ENCODE data around the gene PIGA. TPM values are rescaled to one million over a fixed set of nuclear protein-coding genes. Genes with fewer than 3 reads are reported as not detected.

Gene PIGA
- total and polyA plus RNA-seq, 8 donors: 4.0 to 14.7 (median 9.1) TPM

DNA sequence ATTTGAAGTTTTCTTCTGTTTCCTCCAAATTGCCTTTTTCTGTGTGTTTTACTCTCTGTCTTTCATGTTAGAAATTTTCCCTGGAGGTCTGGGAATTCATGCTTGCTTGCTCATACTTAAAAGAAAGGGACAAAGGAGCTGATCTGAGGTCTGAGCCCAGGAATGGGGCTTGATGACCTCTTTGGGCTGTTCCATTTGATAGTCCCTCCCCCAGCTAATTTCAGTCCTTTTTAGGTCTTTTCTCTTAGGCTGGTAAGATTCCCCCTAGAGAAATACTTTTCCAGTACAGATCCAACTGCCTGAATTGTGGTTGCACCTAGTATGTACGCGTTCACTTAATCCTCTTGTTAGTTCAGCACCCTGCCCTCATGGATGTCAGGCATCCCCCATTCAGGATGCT is 5.5 kb upstream of the PIGA start:
- ATAC-seq (no peak), FAIRE-seq (no peak), DNase-seq (no peak)
- intact Hi-C loops (cut with DNase I): no loop called here
- WGBS, 2 donors: 87 to 89% methylated on average over 2 of the region's 2 CpGs
- no peaks in the 10 kb centered on the region for H3K4me1 ChIP-seq
- H3K36me3 ChIP-seq: no peaks in the 10 kb centered on the region
- no peaks in the 10 kb centered on the region for H3K9me3 ChIP-seq
- H3K4me3 ChIP-seq: no peak overlapping the region
- H3K27me3 ChIP-seq: peaks cover 0 to 33% (median 0%) of the 10 kb centered on the region in 4 donors
- no peak for TF ChIP-seq CTCF (IDR thresholded peaks at IDR 0.05)
- no peak overlapping the region for H3K27ac ChIP-seq

DNA sequence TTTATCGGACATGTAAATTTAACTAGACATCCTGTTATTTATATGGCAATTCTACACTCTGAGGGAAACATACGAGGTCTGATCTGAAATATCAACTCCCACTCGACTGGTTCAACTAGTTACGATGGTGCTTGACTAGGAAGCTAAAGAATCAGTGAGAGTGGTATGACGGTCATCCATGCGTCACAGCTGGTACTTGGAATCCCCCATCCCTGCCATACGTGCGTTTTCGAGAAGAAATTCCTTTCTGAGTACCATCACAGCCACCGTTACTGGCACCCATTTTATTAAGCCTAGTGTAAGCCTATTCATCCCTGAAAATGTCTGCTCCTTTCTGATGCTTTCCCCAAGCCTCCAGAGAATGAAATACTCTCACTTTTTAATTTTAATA is 695 bp upstream of the PIGA start:
- 0 to 29% methylated on average over 10 of the region's 10 CpGs for WGBS, 2 donors
- TF ChIP-seq CTCF (IDR thresholded peaks at IDR 0.05): no peak
- Histone ChIP-seq H3K4me1 (peaks cover 0 to 5% (median 0%) of the 10 kb centered on the region in 3 donors), H3K27ac (peak overlapping the region; percentile 3 to 97 (median 70)), H3K4me3 (peak overlapping the region in 3 of 4 donors; percentile 6 to 60 (median 55)), H3K36me3 (no peaks in the 10 kb centered on the region), H3K9me3 (no peaks in the 10 kb centered on the region), H3K27me3 (peaks cover 0 to 33% (median 0%) of the 10 kb centered on the region in 4 donors)
- DNase-seq (peak in 3 of 6 donors; percentile 8 to 23 (median 22)), ATAC-seq (peak in 2 of 4 donors; percentile 21 to 26), FAIRE-seq (no peak)
- intact Hi-C loops (cut with DNase I): no loop called here

DNA sequence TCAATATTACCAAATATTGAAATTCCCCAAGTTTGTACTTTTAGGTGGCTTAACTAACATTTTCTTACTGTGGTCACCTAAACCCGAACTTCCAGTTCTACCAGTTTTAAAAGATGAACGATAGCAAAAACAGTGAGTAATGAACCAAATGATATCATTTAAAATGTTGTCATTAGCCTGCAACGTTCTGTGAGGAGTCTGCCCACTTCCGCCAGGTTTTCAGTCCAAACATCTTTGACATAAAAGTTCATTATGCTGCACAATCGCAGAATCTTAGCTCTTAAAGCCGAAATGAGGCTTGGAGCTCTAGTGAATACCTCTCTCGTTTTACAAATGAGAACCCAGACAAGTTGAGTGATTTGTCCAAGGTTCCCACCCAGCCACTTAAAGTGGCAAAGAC is 762 bp downstream of the PIGA start:
- H3K9me3 ChIP-seq: no peaks in the 10 kb centered on the region
- H3K27ac ChIP-seq: peak overlapping the region; percentile 91 to 97 (median 97)
- H3K4me3 ChIP-seq: peak overlapping the region; percentile 29 to 60 (median 56)
- TF ChIP-seq CTCF (IDR thresholded peaks at IDR 0.05): no peak
- 1 to 28% methylated on average over 7 of the region's 7 CpGs for WGBS, 2 donors
- FAIRE-seq (no peak), DNase-seq (peak in 2 of 6 donors; percentile 6 to 24), ATAC-seq (peak; percentile 9 to 47 (median 39))
- peaks cover 0 to 5% (median 0%) of the 10 kb centered on the region in 3 donors for H3K4me1 ChIP-seq
- peaks cover 0 to 25% (median 0%) of the 10 kb centered on the region in 4 donors for H3K27me3 ChIP-seq
- intact Hi-C loops (cut with DNase I): no loop called here
- no peaks in the 10 kb centered on the region for H3K36me3 ChIP-seq

DNA sequence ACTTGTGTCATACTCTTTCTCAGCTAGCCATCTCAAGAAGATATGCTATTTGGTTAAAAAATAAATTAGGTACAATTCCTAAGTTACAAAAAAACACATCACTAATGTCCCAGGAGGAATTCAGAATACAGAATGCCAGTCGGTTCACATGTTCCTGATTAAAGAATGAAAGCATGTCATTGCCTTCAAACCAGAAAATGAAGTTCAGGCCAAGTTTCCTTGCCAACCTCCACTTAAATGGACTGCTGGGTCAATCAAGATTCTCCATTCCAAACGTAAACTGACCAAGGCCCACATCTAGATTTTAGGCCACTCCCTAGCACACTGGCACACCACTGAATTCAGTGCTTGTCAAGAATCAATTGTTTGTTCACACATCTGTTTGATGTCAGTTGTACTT is 6.5 kb downstream of the PIGA start:
- H3K27ac ChIP-seq: no peak overlapping the region
- ATAC-seq (no peak), DNase-seq (no peak), FAIRE-seq (no peak)
- no peaks in the 10 kb centered on the region for H3K36me3 ChIP-seq
- H3K9me3 ChIP-seq: no peaks in the 10 kb centered on the region
- H3K4me3 ChIP-seq: no peak overlapping the region
- TF ChIP-seq CTCF (IDR thresholded peaks at IDR 0.05): no peak
- WGBS, 2 donors: 19 to 25% methylated on average over 2 of the region's 2 CpGs
- intact Hi-C loops (cut with DNase I): no loop called here
- H3K4me1 ChIP-seq: peaks cover 0 to under 1% (median 0%) of the 10 kb centered on the region in 3 donors
- H3K27me3 ChIP-seq: no peaks in the 10 kb centered on the region

DNA sequence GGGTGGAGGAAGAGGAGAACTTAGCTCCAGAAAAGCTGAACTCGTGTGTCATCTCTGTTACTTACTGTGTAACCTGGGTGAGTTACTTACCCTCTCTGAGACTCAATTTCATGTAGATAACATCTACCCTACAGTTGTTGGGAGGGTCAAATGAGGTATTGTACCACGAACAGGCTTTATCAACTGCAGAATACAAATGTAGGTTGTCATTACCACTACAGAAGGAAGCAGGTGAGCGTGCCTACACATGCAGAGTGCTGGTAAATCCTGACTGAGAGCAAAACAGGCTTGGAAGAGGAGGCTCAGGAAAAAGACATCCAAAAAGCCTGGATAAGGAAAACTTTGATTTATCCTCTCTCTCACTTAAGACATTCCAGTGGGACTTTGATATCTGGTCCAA is 7.2 kb downstream of the PIGA start:
- intact Hi-C loops (cut with DNase I): no loop called here
- no peaks in the 10 kb centered on the region for H3K36me3 ChIP-seq
- no peaks in the 10 kb centered on the region for H3K4me1 ChIP-seq
- TF ChIP-seq CTCF (IDR thresholded peaks at IDR 0.05): no peak
- FAIRE-seq (no peak), ATAC-seq (no peak), DNase-seq (no peak)
- H3K27me3 ChIP-seq: no peaks in the 10 kb centered on the region
- no peak overlapping the region for H3K27ac ChIP-seq
- no peaks in the 10 kb centered on the region for H3K9me3 ChIP-seq
- no peak overlapping the region for H3K4me3 ChIP-seq
- 66 to 79% methylated on average over 3 of the region's 3 CpGs for WGBS, 2 donors
